Brain microvascular endothelial cell (primary cell): ENCODE measurements around the gene STPG2.

Experiments used
- DNase-seq: peaks from one replicate; pipeline ENCODE4 v3.0.0-alpha.2; 2020
- H3K27ac ChIP-seq: fragments of 250-450 bp; sonication (Bioruptor Pico); 2 replicates; pipeline ENCODE4 v1.5.1; 2020; ENCODE audit warnings: mild to moderate bottlenecking, moderate library complexity
- H3K27me3 ChIP-seq: fragments of 250-450 bp; sonication (Bioruptor Pico); replicated peaks from 2 replicates; pipeline ENCODE4 v1.5.1; 2020; ENCODE audit warnings: mild to moderate bottlenecking
- H3K36me3 ChIP-seq: fragments of 250-450 bp; sonication (Bioruptor Pico); replicated peaks from 2 replicates; pipeline ENCODE4 v1.5.1; 2020; ENCODE audit warnings: mild to moderate bottlenecking
- H3K4me3 ChIP-seq: 2 replicates; pipeline ENCODE4 v1.5.1; 2011; ENCODE audit warnings: low read depth, mild to moderate bottlenecking, control low read depth, low read length, moderate library complexity
- CTCF ChIP-seq: IDR thresholded peaks from 2 replicates; pipeline ENCODE4 v1.5.1; 2011; ENCODE audit warnings: low read depth, mild to moderate bottlenecking, moderate library complexity, low read length, control low read depth, inconsistent platforms; ENCODE audit errors: missing control alignments
- in situ Hi-C: cut with HindIII; loops from 2 replicates; pipeline ENCODE4 v1.10.0; 2017; ENCODE audit warnings: low sequenced_read_pairs, low pct_ligation_motif_present

Gene STPG2

GRCh38 chr4:97841512-97841911, 301.8 kb downstream of the STPG2 start:
- no peak for TF ChIP-seq CTCF
- DNase-seq: no peak
- Histone ChIP-seq H3K4me3 (no peak overlapping the region), H3K27me3 (no peaks in the 10 kb centered on the region), H3K36me3 (no peaks in the 10 kb centered on the region), H3K27ac (no peak overlapping the region)
- in situ Hi-C loops: no loop called here

- Histone ChIP-seq H3K27me3 (no peaks in the 10 kb centered on the region), H3K36me3 (no peaks in the 10 kb centered on the region), H3K27ac (no peak overlapping the region), H3K4me3 (no peak overlapping the region)
- DNase-seq: no peak
- in situ Hi-C loops: no loop called here
- TF ChIP-seq CTCF: no peak
Measured at GRCh38 chr4:97836662-97837061, 306.6 kb downstream of the STPG2 start.

- DNase-seq: no peak
- Histone ChIP-seq H3K36me3 (no peaks in the 10 kb centered on the region), H3K27ac (no peak overlapping the region), H3K4me3 (no peak overlapping the region), H3K27me3 (no peaks in the 10 kb centered on the region)
- in situ Hi-C loops: no loop called here
- no peak for TF ChIP-seq CTCF
Measured at GRCh38 chr4:97828646-97829045, 314.6 kb downstream of the STPG2 start.

GRCh38 chr4:97819294-97819693, 324.0 kb downstream of the STPG2 start:
- DNase-seq: no peak
- in situ Hi-C loops: no loop called here
- TF ChIP-seq CTCF: no peak
- H3K36me3 ChIP-seq: no peaks in the 10 kb centered on the region
- no peaks in the 10 kb centered on the region for H3K27me3 ChIP-seq
- H3K27ac ChIP-seq: no peak overlapping the region
- H3K4me3 ChIP-seq: no peak overlapping the region

- in situ Hi-C loops: no loop called here
- Histone ChIP-seq H3K4me3 (no peak overlapping the region), H3K27me3 (no peaks in the 10 kb centered on the region), H3K36me3 (no peaks in the 10 kb centered on the region), H3K27ac (no peak overlapping the region)
- TF ChIP-seq CTCF: no peak
- DNase-seq: no peak
Measured at GRCh38 chr4:97812768-97813167, 330.5 kb downstream of the STPG2 start.

GRCh38 chr4:97786306-97786920, 356.9 kb downstream of the STPG2 start:
- Histone ChIP-seq H3K27ac (no peak overlapping the region), H3K36me3 (no peaks in the 10 kb centered on the region), H3K27me3 (no peaks in the 10 kb centered on the region), H3K4me3 (no peak overlapping the region)
- in situ Hi-C loops: no loop called here
- TF ChIP-seq CTCF: no peak
- DNase-seq: no peak
